Liver (tissue), 9 donors: Measurements from ENCODE around the gene LAD1. TPM values are rescaled to one million over a fixed set of nuclear protein-coding genes. Genes with fewer than 3 reads are reported as not detected.

Source experiments
- DNase-seq: peaks from one replicate; pipeline ENCODE4 v3.0.0-alpha.2; 2017; ENCODE audit warnings: low spot score
- H3K27ac ChIP-seq, 2 donors: one replicate each; pipeline ENCODE4 v1.7.0; 2013; ENCODE audit warnings: inconsistent platforms in 2 of 2, low read length in 2 of 2, control low read depth in 1 of 2, low read depth in 1 of 2, mild to moderate bottlenecking in 1 of 2
- H3K27me3 ChIP-seq, 4 donors: one replicate each; pipeline versions ENCODE4 v1.6.1 to v1.7.0; 2013; ENCODE audit warnings: low read length in 3 of 4, inconsistent platforms in 1 of 4, mild to moderate bottlenecking in 1 of 4, moderate library complexity in 1 of 4; ENCODE audit not compliant: control insufficient read depth in 4 of 4, insufficient read depth in 4 of 4
- H3K36me3 ChIP-seq, 4 donors: one replicate each; pipeline versions ENCODE4 v1.6.1 to v1.7.0; 2013; ENCODE audit warnings: low read length in 3 of 4, mild to moderate bottlenecking in 3 of 4, low read depth in 1 of 4, moderate library complexity in 1 of 4; ENCODE audit not compliant: control insufficient read depth in 4 of 4, insufficient read depth in 3 of 4
- H3K4me1 ChIP-seq, 4 donors: one replicate each; pipeline versions ENCODE4 v1.6.1 to v1.7.0; 2013; ENCODE audit warnings: low read length in 3 of 4, mild to moderate bottlenecking in 3 of 4, moderate library complexity in 1 of 4; ENCODE audit not compliant: control insufficient read depth in 4 of 4, insufficient read depth in 4 of 4
- H3K4me3 ChIP-seq, 3 donors: one replicate each; pipeline versions ENCODE4 v1.6.1 to v1.7.0; 2013; ENCODE audit warnings: low read length in 3 of 3, control low read depth in 1 of 3, low read depth in 1 of 3, mild to moderate bottlenecking in 1 of 3
- H3K9ac ChIP-seq, 2 donors: one replicate each; pipeline ENCODE4 v1.7.0; 2013; ENCODE audit warnings: low read length in 2 of 2, mild to moderate bottlenecking in 2 of 2, moderate library complexity in 2 of 2, control low read depth in 1 of 2, low read depth in 1 of 2
- H3K9me3 ChIP-seq, 4 donors: one replicate each; pipeline versions ENCODE4 v1.6.1 to v1.7.0; 2013; ENCODE audit warnings: low read length in 3 of 4; ENCODE audit not compliant: control insufficient read depth in 4 of 4
- CTCF ChIP-seq: fragments of 150-350 bp; IDR thresholded peaks from 2 replicates; pipeline ENCODE4 v1.5.1; 2017; ENCODE audit warnings: improper control_type of control experiment, low read depth, low read length; ENCODE audit not compliant: missing input control
- EGR1 ChIP-seq, 2 donors: IDR thresholded peaks; 2 replicates each; pipeline ENCODE4 v1.6.1; 2016 to 2018; ENCODE audit warnings: antibody characterized with exemption in 2 of 2, low read depth in 2 of 2
- FOXA1 ChIP-seq: IDR thresholded peaks from 2 replicates; pipeline ENCODE4 v1.6.1; 2016; ENCODE audit warnings: antibody characterized with exemption
- FOXA2 ChIP-seq: IDR thresholded peaks from 2 replicates; pipeline ENCODE4 v1.6.1; 2016; ENCODE audit warnings: antibody characterized with exemption
- GABPA ChIP-seq, 2 donors: IDR thresholded peaks in 1 of 2; conservative IDR thresholded peaks in 1 of 2; 2 replicates each; pipeline ENCODE4 v1.6.1; 2016; ENCODE audit warnings: antibody characterized with exemption in 2 of 2, mild to moderate bottlenecking in 1 of 2, moderate library complexity in 1 of 2
- HNF4A ChIP-seq, 2 donors: conservative IDR thresholded peaks; 2 replicates each; pipeline ENCODE4 v1.6.1; 2016; ENCODE audit warnings: antibody characterized with exemption in 2 of 2, mild to moderate bottlenecking in 2 of 2
- JUND ChIP-seq, 2 donors: IDR thresholded peaks; 2 replicates each; pipeline ENCODE4 v1.6.1; 2016; ENCODE audit warnings: antibody characterized with exemption in 2 of 2
- NR2F2 ChIP-seq: IDR thresholded peaks from 2 replicates; pipeline ENCODE4 v1.6.1; 2016; ENCODE audit warnings: antibody characterized with exemption
- RAD21 ChIP-seq, 2 donors: IDR thresholded peaks; 2 replicates each; pipeline ENCODE4 v1.6.1; 2016; ENCODE audit warnings: antibody characterized with exemption in 2 of 2, mild to moderate bottlenecking in 2 of 2
- RXRA ChIP-seq, 2 donors: IDR thresholded peaks; 2 replicates each; pipeline ENCODE4 v1.6.1; 2017 to 2018; ENCODE audit warnings: antibody characterized with exemption in 2 of 2, mild to moderate bottlenecking in 1 of 2
- TAF1 ChIP-seq: conservative IDR thresholded peaks from 2 replicates; pipeline ENCODE4 v1.6.1; 2016; ENCODE audit warnings: antibody characterized with exemption, mild to moderate bottlenecking
- YY1 ChIP-seq: IDR thresholded peaks from 2 replicates; pipeline ENCODE4 v1.6.1; 2016; ENCODE audit warnings: antibody characterized with exemption, mild to moderate bottlenecking
- ZBTB33 ChIP-seq: IDR thresholded peaks from 2 replicates; pipeline ENCODE4 v1.6.1; 2016; ENCODE audit warnings: antibody characterized with exemption
- WGBS: extraction: QIAGEN DNeasy Blood & Tissue Kit; methylation state at CpG from one replicate; pipeline ENCODE4 v1.1.7; 2013; 5-methylcytosine and 5-hydroxymethylcytosine counted together
- polyA plus RNA-seq, 2 donors: library from polyadenylated mRNA; stranded (reverse) in 1 of 2; unstranded in 1 of 2; fragments of 200-250 nt in 1 of 2; fragments of >200 nt in 1 of 2; fragmentation: Nextera tagmentation in 1 of 2; extraction: Ambion mirVana in 1 of 2; gene quantifications; one replicate each; pipeline versions ENCODE4 v1.2.1 to v1.2.3, GENCODE V29; 2013 to 2015
- total RNA-seq, 2 donors: library from RNA; depleted of rRNA; stranded (reverse); fragments of >200 nt; gene quantifications; one replicate each; pipeline ENCODE4 v1.2.3, GENCODE V29; 2014
- TF ChIP-seq, protein P1 (sequence below): IDR thresholded peaks from 2 replicates; pipeline ENCODE4 v1.6.1; 2016; ENCODE audit warnings: antibody characterized with exemption, mild to moderate bottlenecking
- TF ChIP-seq, protein P2 (sequence below): IDR thresholded peaks from 2 replicates; pipeline ENCODE4 v1.6.1; 2016; ENCODE audit warnings: antibody characterized with exemption
- donor health status: healthy.
- donor health status: healthy.
- donor health status: healthy.
- donor health status: healthy.
- donor health status: healthy.

Gene LAD1
- total and polyA plus RNA-seq, 4 donors, result 3.4 to 13.7 (median 8.5) TPM

DNA sequence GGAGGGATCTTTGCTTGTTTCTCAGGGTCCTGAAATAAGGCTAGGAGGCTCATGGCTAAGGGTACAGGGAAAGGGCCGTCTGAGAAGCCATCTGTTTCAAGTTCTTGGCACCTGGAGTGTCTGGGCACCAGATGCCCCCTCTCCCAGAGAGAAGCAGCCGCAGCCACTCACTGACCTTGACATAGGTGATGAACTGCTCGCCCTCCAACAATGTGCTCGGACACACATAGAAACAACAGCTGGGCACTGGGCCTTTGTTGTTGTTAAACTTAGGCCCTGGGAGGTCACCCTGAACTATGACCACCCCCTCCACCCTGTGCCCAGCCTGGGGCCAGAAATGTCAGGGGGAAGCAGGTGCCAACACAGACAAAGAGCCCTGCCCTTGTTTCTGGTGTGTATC lies 31.7 kb upstream of the LAD1 start:
- no peak overlapping the region for H3K9ac ChIP-seq
- H3K9me3 ChIP-seq, result no peaks in the 10 kb centered on the region
- H3K4me1 ChIP-seq, result peaks cover 0 to 3% (median 1%) of the 10 kb centered on the region in 4 donors
- TF ChIP-seq FOXA1 (no peak), CTCF (no peak), FOXA2 (no peak), NR2F2 (no peak), RAD21 (IDR thresholded peaks at IDR 0.05) (no peak), GABPA (IDR thresholded peaks at IDR 0.05 in 1 of 2, conservative IDR thresholded peaks at IDR 0.05 in 1 of 2) (no peak), RXRA (IDR thresholded peaks at IDR 0.05) (no peak), EGR1 (IDR thresholded peaks at IDR 0.05; ENCODE audit: low read depth in 2 of 2) (no peak), ZBTB33 (no peak), HNF4A (conservative IDR thresholded peaks at IDR 0.05) (no peak), JUND (IDR thresholded peaks at IDR 0.05) (no peak), TAF1 (no peak), YY1 (no peak)
- TF ChIP-seq, protein P1, sequence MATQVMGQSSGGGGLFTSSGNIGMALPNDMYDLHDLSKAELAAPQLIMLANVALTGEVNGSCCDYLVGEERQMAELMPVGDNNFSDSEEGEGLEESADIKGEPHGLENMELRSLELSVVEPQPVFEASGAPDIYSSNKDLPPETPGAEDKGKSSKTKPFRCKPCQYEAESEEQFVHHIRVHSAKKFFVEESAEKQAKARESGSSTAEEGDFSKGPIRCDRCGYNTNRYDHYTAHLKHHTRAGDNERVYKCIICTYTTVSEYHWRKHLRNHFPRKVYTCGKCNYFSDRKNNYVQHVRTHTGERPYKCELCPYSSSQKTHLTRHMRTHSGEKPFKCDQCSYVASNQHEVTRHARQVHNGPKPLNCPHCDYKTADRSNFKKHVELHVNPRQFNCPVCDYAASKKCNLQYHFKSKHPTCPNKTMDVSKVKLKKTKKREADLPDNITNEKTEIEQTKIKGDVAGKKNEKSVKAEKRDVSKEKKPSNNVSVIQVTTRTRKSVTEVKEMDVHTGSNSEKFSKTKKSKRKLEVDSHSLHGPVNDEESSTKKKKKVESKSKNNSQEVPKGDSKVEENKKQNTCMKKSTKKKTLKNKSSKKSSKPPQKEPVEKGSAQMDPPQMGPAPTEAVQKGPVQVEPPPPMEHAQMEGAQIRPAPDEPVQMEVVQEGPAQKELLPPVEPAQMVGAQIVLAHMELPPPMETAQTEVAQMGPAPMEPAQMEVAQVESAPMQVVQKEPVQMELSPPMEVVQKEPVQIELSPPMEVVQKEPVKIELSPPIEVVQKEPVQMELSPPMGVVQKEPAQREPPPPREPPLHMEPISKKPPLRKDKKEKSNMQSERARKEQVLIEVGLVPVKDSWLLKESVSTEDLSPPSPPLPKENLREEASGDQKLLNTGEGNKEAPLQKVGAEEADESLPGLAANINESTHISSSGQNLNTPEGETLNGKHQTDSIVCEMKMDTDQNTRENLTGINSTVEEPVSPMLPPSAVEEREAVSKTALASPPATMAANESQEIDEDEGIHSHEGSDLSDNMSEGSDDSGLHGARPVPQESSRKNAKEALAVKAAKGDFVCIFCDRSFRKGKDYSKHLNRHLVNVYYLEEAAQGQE, result no peak
- H3K36me3 ChIP-seq, result no peaks in the 10 kb centered on the region
- H3K27ac ChIP-seq, result no peak overlapping the region
- no peak for DNase-seq
- 79% methylated on average over 4 of the region's 4 CpGs for WGBS
- H3K27me3 ChIP-seq, result no peaks in the 10 kb centered on the region
- no peak overlapping the region for H3K4me3 ChIP-seq

DNA sequence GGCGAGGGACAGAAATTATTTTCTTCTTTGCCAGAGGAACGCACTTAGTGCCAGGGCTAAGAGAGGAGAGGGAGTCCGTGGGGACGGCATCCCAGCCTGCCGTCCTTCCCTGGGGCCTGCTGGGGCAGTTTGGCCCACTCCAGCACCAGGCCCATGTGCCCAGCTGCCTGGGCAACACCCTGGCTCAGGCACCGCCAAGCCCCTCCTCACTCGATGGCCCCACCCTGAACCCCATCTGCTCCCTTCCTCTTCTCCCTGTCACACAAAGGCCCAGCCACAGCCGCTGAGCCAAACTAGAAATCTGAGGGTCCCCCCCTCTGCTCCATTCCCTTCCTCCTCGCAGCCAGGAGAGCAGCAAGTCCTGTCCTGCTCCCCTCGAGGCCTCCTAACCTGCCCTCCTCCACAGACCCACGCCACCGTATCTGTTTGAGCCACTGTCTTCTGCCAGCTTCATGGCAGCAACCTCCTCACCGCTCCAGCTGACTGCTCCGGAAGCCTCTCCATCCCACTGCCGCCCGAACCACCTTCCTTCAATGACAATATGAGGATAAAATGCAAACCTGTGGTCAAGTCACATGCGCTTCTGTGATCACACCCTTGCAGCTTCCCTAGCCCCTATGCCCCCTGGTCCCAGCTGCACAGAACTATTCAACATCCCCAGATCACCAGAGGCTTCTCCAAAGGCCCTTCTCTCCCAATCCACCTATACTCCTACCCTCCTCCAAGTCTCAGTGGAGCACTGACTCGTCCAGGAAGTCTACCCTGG lies 30.8 kb upstream of the LAD1 start:
- DNase-seq, result no peak
- H3K9ac ChIP-seq, result no peak overlapping the region
- TF ChIP-seq CTCF (no peak), TAF1 (no peak), YY1 (no peak)
- TF ChIP-seq, protein P2, sequence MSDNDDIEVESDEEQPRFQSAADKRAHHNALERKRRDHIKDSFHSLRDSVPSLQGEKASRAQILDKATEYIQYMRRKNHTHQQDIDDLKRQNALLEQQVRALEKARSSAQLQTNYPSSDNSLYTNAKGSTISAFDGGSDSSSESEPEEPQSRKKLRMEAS, result no peak
- H3K9me3 ChIP-seq, result no peaks in the 10 kb centered on the region
- no peaks in the 10 kb centered on the region for H3K36me3 ChIP-seq
- no peaks in the 10 kb centered on the region for H3K4me1 ChIP-seq
- 88% methylated on average over 18 of the region's 18 CpGs for WGBS
- no peaks in the 10 kb centered on the region for H3K27me3 ChIP-seq
- no peak overlapping the region for H3K4me3 ChIP-seq
- H3K27ac ChIP-seq, result no peak overlapping the region
